PC-9 (cell line): ENCODE results near the gene SYN1. TPM values are rescaled to one million over a fixed set of nuclear protein-coding genes. Genes with fewer than 3 reads are reported as not detected.

Experiments
- BruUV-seq: library from RNA; stranded (reverse); fragments of 400-500 nt; replicated peaks from 2 replicates; lab custom pipeline; 2021; lab: Mats Ljungman, UMichigan
- CTCF ChIA-PET: fragments of 300-600 bp; sonication (Branson Sonifier 250); formaldehyde crosslinking; loops from one replicate; lab custom pipeline; 2022; ENCODE audit warnings: antibody characterized with exemption; lab: Charles Lee
- POLR2A ChIA-PET: fragments of 300-600 bp; sonication (Branson Sonifier 250); formaldehyde crosslinking; loops from one replicate; lab custom pipeline; 2022; ENCODE audit warnings: antibody characterized with exemption; ENCODE audit not compliant: unreplicated experiment; lab: Charles Lee
- DNase-seq, 2 experiments: peaks; one replicate each; pipeline versions ENCODE4 v3.0.0 to v3.0.0-alpha.2; 2015 to 2022; ENCODE audit warnings: mixed read lengths in 1 of 2
- H2AFZ ChIP-seq: fragments of 200-600 bp; sonication (generic); 2 replicates; pipeline ENCODE4 v1.8.1; 2017; ENCODE audit warnings: antibody characterized with exemption
- H3F3A ChIP-seq: fragments of 200-600 bp; sonication (generic); 2 replicates; pipeline ENCODE4 v1.8.1; 2017; ENCODE audit warnings: antibody characterized with exemption, mild to moderate bottlenecking, low read depth; ENCODE audit not compliant: insufficient read depth
- H3K27ac ChIP-seq: fragments of 200-600 bp; sonication (generic); 2 replicates; pipeline ENCODE4 v1.6.1; 2016; ENCODE audit warnings: mixed run types
- H3K27me3 ChIP-seq: fragments of 200-600 bp; sonication (generic); 2 replicates; pipeline ENCODE4 v1.6.1; 2016; ENCODE audit warnings: low read depth, mixed run types; ENCODE audit not compliant: insufficient read depth
- H3K36me3 ChIP-seq: fragments of 200-600 bp; sonication (generic); 2 replicates; pipeline ENCODE4 v1.6.1; 2016; ENCODE audit warnings: low read depth, mixed run types
- H3K4me1 ChIP-seq: fragments of 200-600 bp; sonication (generic); replicated peaks from 2 replicates; pipeline ENCODE4 v1.6.1; 2016; ENCODE audit warnings: mixed run types; ENCODE audit not compliant: insufficient read depth
- H3K4me2 ChIP-seq: fragments of 200-600 bp; sonication (generic); 2 replicates; pipeline ENCODE4 v1.6.1; 2017; ENCODE audit warnings: mixed run types
- H3K4me3 ChIP-seq: fragments of 200-600 bp; sonication (generic); 2 replicates; pipeline ENCODE4 v1.6.1; 2016; ENCODE audit warnings: mixed run types
- H3K79me2 ChIP-seq: fragments of 200-600 bp; sonication (generic); 2 replicates; pipeline ENCODE4 v1.6.1; 2017; ENCODE audit warnings: low read depth, mixed run types
- H3K9me2 ChIP-seq: fragments of 200-600 bp; sonication (generic); 2 replicates; pipeline ENCODE4 v1.8.1; 2017; ENCODE audit warnings: mild to moderate bottlenecking; ENCODE audit not compliant: insufficient read depth
- H3K9me3 ChIP-seq: fragments of 200-600 bp; sonication (generic); 2 replicates; pipeline ENCODE4 v1.8.1; 2016; ENCODE audit warnings: low read depth; ENCODE audit not compliant: insufficient read depth
- H4K20me1 ChIP-seq: fragments of 200-600 bp; sonication (generic); 2 replicates; pipeline ENCODE4 v1.8.1; 2017; ENCODE audit not compliant: insufficient read depth
- EZH2 ChIP-seq: fragments of 200-600 bp; sonication (generic); IDR thresholded peaks from 2 replicates; pipeline ENCODE4 v1.8.0; 2017; ENCODE audit warnings: antibody characterized with exemption, low read depth
- intact Hi-C: fragments of 100-400 bp; cut with micrococcal nuclease; formaldehyde crosslinking; loops from one replicate; pipeline ENCODE4 v1.10.0; 2022; ENCODE audit not compliant: unreplicated experiment
- total RNA-seq: library from RNA; stranded (reverse); gene quantifications from 2 replicates; pipeline ENCODE4 v1.2.3, GENCODE V29; 2021
- TF ChIP-seq, protein P1 (sequence below): fragments of 200-600 bp; sonication (generic); conservative IDR thresholded peaks from 2 replicates; pipeline ENCODE4 v1.6.1; 2017; ENCODE audit warnings: mixed run types, antibody characterized with exemption, mild to moderate bottlenecking, moderate library complexity

Gene SYN1
- total RNA-seq, 1 experiment from 2014 or later = not detected

DNA sequence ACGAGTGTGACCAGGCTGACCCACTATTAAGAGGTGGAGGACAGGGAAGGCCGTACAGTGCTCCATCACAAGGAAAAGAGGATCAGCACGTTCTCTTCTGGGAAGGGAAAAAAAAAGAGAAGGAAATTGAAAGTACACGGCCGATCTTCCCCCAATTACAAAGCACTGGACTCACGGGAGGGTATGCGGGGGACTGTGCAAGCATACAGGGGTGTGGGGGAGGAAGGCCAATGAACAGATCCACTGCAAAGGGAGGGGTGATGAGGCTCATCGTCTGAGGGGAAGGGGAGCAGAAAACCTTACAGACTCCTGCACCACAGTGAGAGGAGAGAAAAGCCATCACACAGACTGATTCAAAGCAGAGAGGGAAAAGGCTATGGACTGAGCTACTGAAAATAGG is 29.6 kb upstream of the SYN1 start:
- Histone ChIP-seq H3K27me3 (no peaks in the 10 kb centered on the region), H3K27ac (no peak overlapping the region), H3F3A (no peaks in the 10 kb centered on the region), H3K4me3 (peak overlapping the region; percentile 42; the same call in 1 of the 2 replicates), H2AFZ (no peak overlapping the region), H3K4me2 (peak overlapping the region; percentile 57; the same call in 1 of the 2 replicates), H3K79me2 (0 out of 2 replicates have a peak, but pooled peaks cover 6% of the 10 kb centered on the region), H3K9me2 (no peaks in the 10 kb centered on the region), H4K20me1 (no peaks in the 10 kb centered on the region), H3K9me3 (no peaks in the 10 kb centered on the region), H3K36me3 (no peaks in the 10 kb centered on the region), H3K4me1 (no peaks in the 10 kb centered on the region)
- no peak for TF ChIP-seq EZH2
- TF ChIP-seq, protein P1, sequence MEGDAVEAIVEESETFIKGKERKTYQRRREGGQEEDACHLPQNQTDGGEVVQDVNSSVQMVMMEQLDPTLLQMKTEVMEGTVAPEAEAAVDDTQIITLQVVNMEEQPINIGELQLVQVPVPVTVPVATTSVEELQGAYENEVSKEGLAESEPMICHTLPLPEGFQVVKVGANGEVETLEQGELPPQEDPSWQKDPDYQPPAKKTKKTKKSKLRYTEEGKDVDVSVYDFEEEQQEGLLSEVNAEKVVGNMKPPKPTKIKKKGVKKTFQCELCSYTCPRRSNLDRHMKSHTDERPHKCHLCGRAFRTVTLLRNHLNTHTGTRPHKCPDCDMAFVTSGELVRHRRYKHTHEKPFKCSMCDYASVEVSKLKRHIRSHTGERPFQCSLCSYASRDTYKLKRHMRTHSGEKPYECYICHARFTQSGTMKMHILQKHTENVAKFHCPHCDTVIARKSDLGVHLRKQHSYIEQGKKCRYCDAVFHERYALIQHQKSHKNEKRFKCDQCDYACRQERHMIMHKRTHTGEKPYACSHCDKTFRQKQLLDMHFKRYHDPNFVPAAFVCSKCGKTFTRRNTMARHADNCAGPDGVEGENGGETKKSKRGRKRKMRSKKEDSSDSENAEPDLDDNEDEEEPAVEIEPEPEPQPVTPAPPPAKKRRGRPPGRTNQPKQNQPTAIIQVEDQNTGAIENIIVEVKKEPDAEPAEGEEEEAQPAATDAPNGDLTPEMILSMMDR = no peak
- TSS peak; percentile 36 for BruUV-seq
- intact Hi-C loops = no loop called here
- ChIA-PET CTCF (no interaction called here), POLR2A (no interaction called here)
- DNase-seq = no peak

DNA sequence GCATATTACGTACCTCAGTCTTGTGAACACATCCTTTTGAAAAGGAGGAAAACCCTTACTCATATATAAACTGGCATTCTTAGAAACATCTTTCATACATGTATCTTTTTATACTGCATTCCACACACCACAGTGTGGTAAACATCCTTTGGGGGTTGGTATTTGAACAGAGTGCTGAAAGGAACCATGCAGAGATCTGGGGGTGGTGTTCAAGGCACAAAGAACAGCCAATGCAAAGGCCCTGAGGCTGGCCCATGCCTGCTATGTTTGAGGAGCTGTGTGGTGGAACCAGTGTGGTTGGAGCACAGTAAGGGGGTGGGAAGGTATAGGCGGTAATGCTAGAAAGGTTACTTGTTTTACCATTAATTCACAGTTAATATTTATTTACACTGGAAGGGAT is 28.7 kb upstream of the SYN1 start:
- no peaks in the 10 kb centered on the region for H3K27me3 ChIP-seq
- H3K79me2 ChIP-seq = 0 out of 2 replicates have a peak, but pooled peaks cover 6% of the 10 kb centered on the region
- no peaks in the 10 kb centered on the region for H3K9me3 ChIP-seq
- H3K9me2 ChIP-seq = no peaks in the 10 kb centered on the region
- H3F3A ChIP-seq = no peaks in the 10 kb centered on the region
- no peaks in the 10 kb centered on the region for H3K36me3 ChIP-seq
- intact Hi-C loops = no loop called here
- no peaks in the 10 kb centered on the region for H4K20me1 ChIP-seq
- ChIA-PET CTCF (no interaction called here), POLR2A (no interaction called here)
- H3K4me1 ChIP-seq = no peaks in the 10 kb centered on the region
- TF ChIP-seq, protein P1 = no peak
- no peak for TF ChIP-seq EZH2
- no peak overlapping the region for H3K4me2 ChIP-seq
- BruUV-seq = no TSS peak
- no peak overlapping the region for H3K4me3 ChIP-seq
- H3K27ac ChIP-seq = no peak overlapping the region
- no peak for DNase-seq
- no peak overlapping the region for H2AFZ ChIP-seq

- CTCF ChIA-PET = no interaction called here
- no TSS peak for BruUV-seq
Observed at GRCh38 chrX:47646636-47647035, 27.0 kb upstream of the SYN1 start.

More at GRCh38 chrX:47646636-47647035, 27.0 kb upstream of the SYN1 start:
- Histone ChIP-seq H3K4me2 (no peak overlapping the region), H4K20me1 (no peaks in the 10 kb centered on the region), H3K4me3 (no peak overlapping the region), H3K4me1 (no peaks in the 10 kb centered on the region), H3F3A (no peaks in the 10 kb centered on the region), H3K27ac (no peak overlapping the region), H3K27me3 (no peaks in the 10 kb centered on the region), H3K79me2 (0 out of 2 replicates have a peak, but pooled peaks cover 6% of the 10 kb centered on the region), H3K9me3 (no peaks in the 10 kb centered on the region), H3K9me2 (no peaks in the 10 kb centered on the region), H2AFZ (no peak overlapping the region), H3K36me3 (no peaks in the 10 kb centered on the region)
- no peak for DNase-seq
- intact Hi-C loops = no loop called here
- TF ChIP-seq EZH2 = no peak
- TF ChIP-seq, protein P1 = no peak
- POLR2A ChIA-PET = no interaction called here
